Trophoblast cell (in vitro differentiated cells and primary cell): Measurements from ENCODE around the gene RPL22L1.
"Not testable (repeated sequence)": the region's sequence is repeated elsewhere in the genome, so short reads cannot be mapped to it uniquely, and the experiment has no call there.

ENCODE experiments used
- DNase-seq, 2 donors: peaks; one replicate each; pipeline ENCODE4 v3.0.0-alpha.2; 2016
- H2AFZ ChIP-seq: 2 replicates; pipeline ENCODE4 v1.6.1; 2013; ENCODE audit warnings: low read length, moderate library complexity, mild to moderate bottlenecking; ENCODE audit not compliant: insufficient read depth, poor library complexity
- H2AK5ac ChIP-seq: 2 replicates; pipeline ENCODE4 v1.6.1; 2013; ENCODE audit warnings: mild to moderate bottlenecking, low read length
- H2BK120ac ChIP-seq: 2 replicates; pipeline ENCODE4 v1.6.1; 2013; ENCODE audit warnings: low read length, mild to moderate bottlenecking, moderate library complexity; ENCODE audit not compliant: insufficient read depth, poor library complexity
- H2BK12ac ChIP-seq: 2 replicates; pipeline ENCODE4 v1.6.1; 2013; ENCODE audit warnings: mild to moderate bottlenecking, low read length, moderate library complexity
- H2BK5ac ChIP-seq: 2 replicates; pipeline ENCODE4 v1.6.1; 2013; ENCODE audit warnings: low read length, low read depth, moderate library complexity, mild to moderate bottlenecking; ENCODE audit not compliant: poor library complexity
- H3K14ac ChIP-seq: 2 replicates; pipeline ENCODE4 v1.6.1; 2013; ENCODE audit warnings: mild to moderate bottlenecking, low read length
- H3K18ac ChIP-seq: 2 replicates; pipeline ENCODE4 v1.6.1; 2013; ENCODE audit warnings: mild to moderate bottlenecking, low read length
- H3K23ac ChIP-seq: 2 replicates; pipeline ENCODE4 v1.6.1; 2013; ENCODE audit warnings: low read length
- H3K27ac ChIP-seq: 2 replicates; pipeline ENCODE4 v1.5.1; 2013; ENCODE audit warnings: low read depth, mild to moderate bottlenecking, inconsistent platforms, low read length, moderate library complexity
- H3K27me3 ChIP-seq: 2 replicates; pipeline ENCODE4 v1.6.1; 2013; ENCODE audit warnings: inconsistent platforms, mild to moderate bottlenecking, low read length, moderate library complexity; ENCODE audit not compliant: insufficient read depth
- H3K36me3 ChIP-seq, 2 experiments: 1 replicate in 1 of 2; 2 replicates in 1 of 2; pipeline ENCODE4 v1.6.1; 2013; ENCODE audit warnings: low read length in 2 of 2, mild to moderate bottlenecking in 2 of 2, moderate library complexity in 1 of 2; ENCODE audit not compliant: insufficient read depth in 2 of 2, control insufficient read depth in 1 of 2
- H3K4ac ChIP-seq: 2 replicates; pipeline ENCODE4 v1.6.1; 2013; ENCODE audit warnings: low read depth, mild to moderate bottlenecking, low read length, moderate library complexity
- H3K4me1 ChIP-seq, 2 experiments: 1 replicate in 1 of 2; 2 replicates in 1 of 2; pipeline ENCODE4 v1.6.1; 2013; ENCODE audit warnings: low read length in 2 of 2, mild to moderate bottlenecking in 2 of 2, moderate library complexity in 1 of 2; ENCODE audit not compliant: insufficient read depth in 2 of 2, control insufficient read depth in 1 of 2
- H3K4me2 ChIP-seq: 2 replicates; pipeline ENCODE4 v1.6.1; 2013; ENCODE audit warnings: inconsistent platforms, mild to moderate bottlenecking, low read length, moderate library complexity
- H3K4me3 ChIP-seq: 2 replicates; pipeline ENCODE4 v1.5.1; 2013; ENCODE audit warnings: mild to moderate bottlenecking, low read depth, low read length, inconsistent platforms
- H3K79me1 ChIP-seq: one replicate; pipeline ENCODE4 v1.6.1; 2013; ENCODE audit warnings: low read length
- H3K79me2 ChIP-seq: 2 replicates; pipeline ENCODE4 v1.6.1; 2013; ENCODE audit warnings: low read length, mild to moderate bottlenecking; ENCODE audit not compliant: control insufficient read depth, insufficient read depth, poor library complexity
- H3K9ac ChIP-seq: 2 replicates; pipeline ENCODE4 v1.6.1; 2013; ENCODE audit warnings: mild to moderate bottlenecking, low read length
- H3K9me3 ChIP-seq: 2 replicates; pipeline ENCODE4 v1.6.1; 2013; ENCODE audit warnings: low read depth, mild to moderate bottlenecking, control low read depth, inconsistent platforms, low read length; ENCODE audit not compliant: insufficient read depth
- H4K12ac ChIP-seq: 2 replicates; pipeline ENCODE4 v1.6.1; 2013; ENCODE audit warnings: low read depth, mild to moderate bottlenecking, low read length, moderate library complexity
- H4K8ac ChIP-seq: 2 replicates; pipeline ENCODE4 v1.6.1; 2013; ENCODE audit warnings: low read depth, mild to moderate bottlenecking, low read length, moderate library complexity
- H4K91ac ChIP-seq: one replicate; pipeline ENCODE4 v1.6.1; 2013; ENCODE audit warnings: low read depth, mild to moderate bottlenecking, low read length, moderate library complexity
- WGBS: extraction: QIAGEN DNeasy Blood & Tissue Kit; methylation state at CpG from one replicate; pipeline ENCODE4 v1.1.7; 2013; ENCODE audit warnings: missing lambda C conversion rate; ENCODE audit not compliant: insufficient read length, insufficient coverage; ENCODE audit errors: extremely low coverage; 5-methylcytosine and 5-hydroxymethylcytosine counted together

RPL22L1 gene

GRCh38 chr3:170897978-170898377 lies 28.0 kb upstream of the RPL22L1 start:
- no peak for DNase-seq
- Histone ChIP-seq H3K9ac (no peak overlapping the region), H3K79me2 (no peaks in the 10 kb centered on the region), H3K18ac (no peak overlapping the region), H3K27ac (no peak overlapping the region), H4K8ac (no peak overlapping the region), H3K9me3 (peaks cover 2% of the 10 kb centered on the region), H2AFZ (no peak overlapping the region), H3K23ac (no peak overlapping the region), H3K4me1 (no peaks in the 10 kb centered on the region), H3K4me2 (no peak overlapping the region), H3K79me1 (no peaks in the 10 kb centered on the region), H3K36me3 (no peaks in the 10 kb centered on the region), H3K27me3 (no peaks in the 10 kb centered on the region), H2BK12ac (no peak overlapping the region), H2BK5ac (no peak overlapping the region), H3K14ac (no peak overlapping the region), H3K4ac (no peak overlapping the region), H3K4me3 (no peak overlapping the region), H2BK120ac (no peak overlapping the region), H4K12ac (no peak overlapping the region), H4K91ac (no peak overlapping the region), H2AK5ac (no peak overlapping the region)
- WGBS, result no CpG with 5 or more reads among the region's 2 CpGs

GRCh38 chr3:170897199-170897598 lies 27.2 kb upstream of the RPL22L1 start:
- not testable (repeated sequence) for H3K4ac ChIP-seq, H2BK12ac ChIP-seq, H3K18ac ChIP-seq, H3K27me3 ChIP-seq, H2AK5ac ChIP-seq, H3K23ac ChIP-seq, H4K8ac ChIP-seq, H3K4me3 ChIP-seq, H3K9ac ChIP-seq, H3K9me3 ChIP-seq, H2BK5ac ChIP-seq, H3K14ac ChIP-seq, H3K4me2 ChIP-seq, H3K79me1 ChIP-seq, H2AFZ ChIP-seq, H4K91ac ChIP-seq, H3K27ac ChIP-seq, H3K79me2 ChIP-seq, H3K4me1 ChIP-seq, H2BK120ac ChIP-seq, DNase-seq, H3K36me3 ChIP-seq, H4K12ac ChIP-seq
- no CpG with 5 or more reads among the region's 1 CpG for whole genome bisulfite sequencing

DNA sequence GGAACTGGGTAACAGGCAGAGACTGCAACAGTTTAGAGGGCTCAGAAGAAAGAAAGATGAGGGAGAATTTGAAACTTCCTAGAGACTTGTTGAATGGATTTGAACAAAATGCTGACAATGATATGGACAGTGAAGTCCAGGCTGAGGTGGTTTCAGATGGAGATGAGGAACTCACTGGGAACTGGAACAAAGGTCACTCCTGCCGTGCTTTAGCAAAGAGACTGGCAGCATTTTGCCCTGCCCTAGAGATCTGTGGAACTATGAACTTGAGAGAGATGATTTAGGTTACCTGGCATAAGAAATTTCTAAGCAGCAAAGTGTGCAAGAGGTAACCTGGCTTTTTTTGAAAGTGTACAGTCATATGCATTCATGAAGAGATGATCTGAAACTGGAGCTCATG lies 26.8 kb upstream of the RPL22L1 start:
- no peak overlapping the region for H3K4me3 ChIP-seq
- H3K4me1 ChIP-seq, result no peaks in the 10 kb centered on the region
- no peak for DNase-seq
- no CpG with 5 or more reads among the region's 1 CpG for WGBS
- H3K36me3 ChIP-seq, result no peaks in the 10 kb centered on the region
- H2BK5ac ChIP-seq, result no peak overlapping the region
- peaks cover 2% of the 10 kb centered on the region for H3K9me3 ChIP-seq
- no peak overlapping the region for H2BK12ac ChIP-seq
- H2AK5ac ChIP-seq, result no peak overlapping the region
- no peak overlapping the region for H3K27ac ChIP-seq
- H3K23ac ChIP-seq, result no peak overlapping the region
- H3K79me1 ChIP-seq, result no peaks in the 10 kb centered on the region
- no peak overlapping the region for H3K14ac ChIP-seq
- no peak overlapping the region for H3K18ac ChIP-seq
- no peak overlapping the region for H3K4ac ChIP-seq
- no peaks in the 10 kb centered on the region for H3K79me2 ChIP-seq
- no peak overlapping the region for H4K8ac ChIP-seq
- no peak overlapping the region for H4K12ac ChIP-seq
- H4K91ac ChIP-seq, result no peak overlapping the region
- no peaks in the 10 kb centered on the region for H3K27me3 ChIP-seq
- H3K9ac ChIP-seq, result no peak overlapping the region
- H3K4me2 ChIP-seq, result no peak overlapping the region
- H2BK120ac ChIP-seq, result no peak overlapping the region
- no peak overlapping the region for H2AFZ ChIP-seq

DNA sequence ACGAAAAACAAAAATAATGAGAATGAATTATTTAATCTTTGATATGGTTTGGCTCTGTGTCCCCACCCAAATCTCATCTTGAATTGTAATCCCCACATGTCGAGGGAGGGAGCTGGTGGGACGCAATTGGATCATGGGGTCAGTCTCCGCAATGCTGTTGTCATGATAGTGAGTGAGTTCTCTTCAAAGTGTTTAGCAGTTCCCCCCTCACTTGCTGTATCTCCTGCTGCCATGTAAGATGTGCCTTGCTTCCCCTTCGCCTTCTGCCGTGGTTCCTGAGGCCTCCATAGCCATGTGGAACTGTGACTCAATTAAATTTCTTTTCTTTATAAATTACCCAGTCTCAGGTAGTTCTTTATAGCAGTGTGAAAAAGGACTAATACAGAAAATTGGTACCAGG lies 26.3 kb upstream of the RPL22L1 start:
- not testable (repeated sequence) for H3K4ac ChIP-seq, H4K12ac ChIP-seq, H2BK5ac ChIP-seq, H3K27ac ChIP-seq, H4K8ac ChIP-seq, H3K36me3 ChIP-seq, H2BK120ac ChIP-seq, H3K27me3 ChIP-seq, H3K9ac ChIP-seq, H3K23ac ChIP-seq, H2BK12ac ChIP-seq, H4K91ac ChIP-seq, H3K79me2 ChIP-seq, H3K9me3 ChIP-seq, H3K4me3 ChIP-seq, H3K4me1 ChIP-seq, DNase-seq, H2AK5ac ChIP-seq, H3K14ac ChIP-seq, H3K79me1 ChIP-seq, H3K4me2 ChIP-seq, H2AFZ ChIP-seq, H3K18ac ChIP-seq
- WGBS, result no CpG with 5 or more reads among the region's 6 CpGs
